Measurements from ENCODE around the gene KIF26A.

- TF ChIP-seq CTCF (IDR thresholded peaks at IDR 0.05; ENCODE audit: insufficient read depth, low read length, poor library complexity, severe bottlenecking): no peak
- TF ChIP-seq EZH2phosphoT487 (conservative IDR thresholded peaks at IDR 0.05; ENCODE audit: low read length): no peak
These were observed 83.4 kb downstream of the KIF26A start for GRCh38 chr14:104221636-104222369.
